ENCODE results near the gene LTF.
"Not testable (repeated sequence)": the region's sequence is repeated elsewhere in the genome, so short reads cannot be mapped to it uniquely, and the experiment has no call there.

The LTF gene

GRCh38 chr3:46464326-46465195 lies at the start of gene LTF:
LTF (minus strand) TSS chr3:46464905; CDS start chr3:46464867, 38 bp downstream.
- DNase-seq (ENCODE audit: low spot score), result no peak

GRCh38 chr3:46512191-46512749 lies 47.6 kb upstream of the LTF start:
- no peak for DNase-seq (ENCODE audit: low spot score)

- no peak for DNase-seq (ENCODE audit: low spot score)
Measured at GRCh38 chr3:46509661-46510187, 45.0 kb upstream of the LTF start.

GRCh38 chr3:46508850-46509591 lies 44.3 kb upstream of the LTF start:
- no peak for DNase-seq (ENCODE audit: low spot score)

- DNase-seq (ENCODE audit: low spot score), result no peak
Measured at GRCh38 chr3:46506526-46506925, 41.8 kb upstream of the LTF start.

GRCh38 chr3:46505953-46506352 lies 41.2 kb upstream of the LTF start:
- no peak for DNase-seq (ENCODE audit: low spot score)

GRCh38 chr3:46504789-46505188 lies 40.1 kb upstream of the LTF start:
- no peak for DNase-seq (ENCODE audit: low spot score)

- DNase-seq (ENCODE audit: low spot score), result no peak
Measured at GRCh38 chr3:46503200-46503874, 38.6 kb upstream of the LTF start.

- no peak for DNase-seq (ENCODE audit: low spot score)
Measured at GRCh38 chr3:46501702-46502101, 37.0 kb upstream of the LTF start.

GRCh38 chr3:46500656-46501635 lies 36.2 kb upstream of the LTF start:
- DNase-seq (ENCODE audit: low spot score), result no peak

- no peak for DNase-seq (ENCODE audit: low spot score)
Measured at GRCh38 chr3:46498916-46499519, 34.3 kb upstream of the LTF start.

- DNase-seq (ENCODE audit: low spot score), result no peak
Measured at GRCh38 chr3:46497556-46498265, 33.0 kb upstream of the LTF start, which contains the start of gene RTP3. RTP3 (plus strand) TSS chr3:46497976; CDS start chr3:46498063, 87 bp downstream.

GRCh38 chr3:46496746-46497555 lies 32.2 kb upstream of the LTF start:
- peak; percentile 21 for DNase-seq (ENCODE audit: low spot score)

- no peak for DNase-seq (ENCODE audit: low spot score)
Measured at GRCh38 chr3:46495901-46496456, 31.3 kb upstream of the LTF start.

- DNase-seq (ENCODE audit: low spot score), result not testable (repeated sequence)
Measured at GRCh38 chr3:46494491-46494890, 29.8 kb upstream of the LTF start.

GRCh38 chr3:46492890-46493547 lies 28.3 kb upstream of the LTF start:
- DNase-seq (ENCODE audit: low spot score), result no peak

GRCh38 chr3:46491089-46492070 lies 26.7 kb upstream of the LTF start:
- DNase-seq (ENCODE audit: low spot score), result no peak

Data from cerebellar cortex (tissue), 1 donor.